ENCODE measurements around the gene PTGES2. TPM values are rescaled to one million over a fixed set of nuclear protein-coding genes. Genes with fewer than 3 reads are reported as not detected.
"Not testable (repeated sequence)": the region's sequence is repeated elsewhere in the genome, so short reads cannot be mapped to it uniquely, and the experiment has no call there.

Gene PTGES2
- total and polyA plus RNA-seq, 2 of the 13 experiments (the other 11 are each of a cell fraction or from before 2014, with no cell fraction given): 63.7 to 79.8 TPM

GRCh38 chr9:128132139-128132538 lies 4.6 kb upstream of the PTGES2 start (continued):
- TF ChIP-seq MYC (CRISPR knock-in tag; IDR thresholded peaks at IDR 0.05; ENCODE audit: borderline replicate concordance): 0 out of 2 replicates have a peak, but pooled peaks have one; percentile 9
- peak; percentile 33; the same call in 1 of the 2 replicates for TF ChIP-seq SALL1 (CRISPR knock-in tag; IDR thresholded peaks at IDR 0.05)
- peak; percentile 31; the same call in 1 of the 2 replicates for TF ChIP-seq GATAD1 (CRISPR knock-in tag; IDR thresholded peaks at IDR 0.05)
- TF ChIP-seq FOXA3 (CRISPR knock-in tag; IDR thresholded peaks at IDR 0.05): peak; percentile 23; the same call in 1 of the 2 replicates
- peak; percentile 75; the same call in 1 of the 2 replicates for TF ChIP-seq SOX5 (CRISPR knock-in tag; IDR thresholded peaks at IDR 0.05; ENCODE audit: borderline replicate concordance)
- TF ChIP-seq ZFP90 (CRISPR knock-in tag; IDR thresholded peaks at IDR 0.05; ENCODE audit: borderline replicate concordance): 0 out of 2 replicates have a peak, but pooled peaks have one; percentile 41
- 0 out of 2 replicates have a peak, but pooled peaks have one; percentile 69 for TF ChIP-seq PRDM10 (CRISPR knock-in tag; IDR thresholded peaks at IDR 0.05; ENCODE audit: low read depth)
- peak; percentile 39; the same call in 1 of the 2 replicates for TF ChIP-seq KLF6 (CRISPR knock-in tag; IDR thresholded peaks at IDR 0.05)
- peak; percentile 71 for TF ChIP-seq IKZF5 (CRISPR knock-in tag; IDR thresholded peaks at IDR 0.05)
- TF ChIP-seq FOSL2 (CRISPR knock-in tag; IDR thresholded peaks at IDR 0.05): peak; percentile 33; the same call in 1 of the 2 replicates
- TF ChIP-seq DNMT3B (CRISPR knock-in tag; conservative IDR thresholded peaks at IDR 0.05): 0 out of 2 replicates have a peak, but pooled peaks have one; percentile 28
- TF ChIP-seq MAZ (IDR thresholded peaks at IDR 0.05; ENCODE audit: borderline replicate concordance, low read depth, low read length): not testable (repeated sequence)
- peak; percentile 17; the same call in 1 of the 2 replicates for TF ChIP-seq MAZ (CRISPR knock-in tag; IDR thresholded peaks at IDR 0.05; ENCODE audit: low read depth)
- TF ChIP-seq ETV5 (CRISPR knock-in tag; IDR thresholded peaks at IDR 0.05; ENCODE audit: borderline replicate concordance): 0 out of 2 replicates have a peak, but pooled peaks have one; percentile 38
- peak; percentile 32; the same call in 1 of the 2 replicates for TF ChIP-seq HMG20A (CRISPR knock-in tag; IDR thresholded peaks at IDR 0.05; ENCODE audit: borderline replicate concordance)

GRCh38 chr9:128131346-128131745 lies 3.8 kb upstream of the PTGES2 start:
- H3K36me3 ChIP-seq (replicated peaks in 1 of 2; ENCODE audit: control insufficient read depth in 1 of 2, insufficient read depth in 2 of 2, low read length in 2 of 2); H3K9me3 ChIP-seq (ENCODE audit: low read length); CTCF ChIA-PET (ENCODE audit: low intra/inter-chr PET ratio, low total read pairs); DNase-seq (ENCODE audit: low spot score); BruUV-seq (replicated peaks); intact Hi-C loops (cut with micrococcal nuclease; ENCODE audit: unreplicated experiment); H3K27me3 ChIP-seq (ENCODE audit: control insufficient read depth in 1 of 2, insufficient read depth in 2 of 2, low read length in 2 of 2); ATAC-seq; H2AFZ ChIP-seq (ENCODE audit: low read length); H4K20me1 ChIP-seq (ENCODE audit: insufficient read depth, low read length); FAIRE-seq; in situ Hi-C loops (cut with HindIII; ENCODE audit: extremely low pct_ligation_motif_present, low pct_unique_long_range_greater_than_20kb); H3K79me2 ChIP-seq (ENCODE audit: insufficient read depth, low read length): not testable (repeated sequence)
- H3K27ac ChIP-seq (ENCODE audit: extremely low read length, insufficient read depth, low read length): peak overlapping the region; percentile 52
- WGBS (ENCODE audit: low lambda C conversion rate): 46% methylated on average over 8 of the region's 8 CpGs
- POLR2A ChIA-PET: interaction anchor here (1.3 kb wide), 1 partner anchor 28 kb away, joined by 3 read pairs; no protein-coding TSS in a partner anchor
- peaks cover 46% of the 10 kb centered on the region for H3K4me1 ChIP-seq (ENCODE audit: insufficient read depth, low read length)
- H3K9ac ChIP-seq (ENCODE audit: insufficient read depth, low read depth, low read length): peak overlapping the region; percentile 52
- peak overlapping the region; percentile 95 for H3K4me2 ChIP-seq (ENCODE audit: low read depth, low read length)
- H3K4me3 ChIP-seq (replicated peaks in 1 of 3; ENCODE audit: insufficient read depth in 1 of 3, low read depth in 2 of 3, low read length in 3 of 3): peak overlapping the region; percentile 36 to 65 (median 42)
